ENCODE results near the gene SORCS2.

- TF ChIP-seq, protein P1, sequence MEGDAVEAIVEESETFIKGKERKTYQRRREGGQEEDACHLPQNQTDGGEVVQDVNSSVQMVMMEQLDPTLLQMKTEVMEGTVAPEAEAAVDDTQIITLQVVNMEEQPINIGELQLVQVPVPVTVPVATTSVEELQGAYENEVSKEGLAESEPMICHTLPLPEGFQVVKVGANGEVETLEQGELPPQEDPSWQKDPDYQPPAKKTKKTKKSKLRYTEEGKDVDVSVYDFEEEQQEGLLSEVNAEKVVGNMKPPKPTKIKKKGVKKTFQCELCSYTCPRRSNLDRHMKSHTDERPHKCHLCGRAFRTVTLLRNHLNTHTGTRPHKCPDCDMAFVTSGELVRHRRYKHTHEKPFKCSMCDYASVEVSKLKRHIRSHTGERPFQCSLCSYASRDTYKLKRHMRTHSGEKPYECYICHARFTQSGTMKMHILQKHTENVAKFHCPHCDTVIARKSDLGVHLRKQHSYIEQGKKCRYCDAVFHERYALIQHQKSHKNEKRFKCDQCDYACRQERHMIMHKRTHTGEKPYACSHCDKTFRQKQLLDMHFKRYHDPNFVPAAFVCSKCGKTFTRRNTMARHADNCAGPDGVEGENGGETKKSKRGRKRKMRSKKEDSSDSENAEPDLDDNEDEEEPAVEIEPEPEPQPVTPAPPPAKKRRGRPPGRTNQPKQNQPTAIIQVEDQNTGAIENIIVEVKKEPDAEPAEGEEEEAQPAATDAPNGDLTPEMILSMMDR (IDR thresholded peaks at IDR 0.05), result no peak
- TF ChIP-seq POLR2A (IDR thresholded peaks at IDR 0.05) (no peak), POLR2AphosphoS5 (IDR thresholded peaks at IDR 0.05) (no peak)
Measured at GRCh38 chr4:7734651-7735260, 542.4 kb downstream of the SORCS2 start.

Measured in prostate gland (tissue), 2 donors.